Epidermal melanocyte (primary cell): ENCODE results near the gene RBP5.

ENCODE experiments used
- DNase-seq: peaks from one replicate; pipeline ENCODE4 v3.0.0; 2011; ENCODE audit warnings: low spot score; ENCODE audit not compliant: insufficient read length

The RBP5 gene

GRCh38 chr12:7075939-7076338 lies 52.8 kb downstream of the RBP5 start:
- DNase-seq: no peak

GRCh38 chr12:7075518-7075917 lies 53.2 kb downstream of the RBP5 start:
- DNase-seq: no peak

DNA sequence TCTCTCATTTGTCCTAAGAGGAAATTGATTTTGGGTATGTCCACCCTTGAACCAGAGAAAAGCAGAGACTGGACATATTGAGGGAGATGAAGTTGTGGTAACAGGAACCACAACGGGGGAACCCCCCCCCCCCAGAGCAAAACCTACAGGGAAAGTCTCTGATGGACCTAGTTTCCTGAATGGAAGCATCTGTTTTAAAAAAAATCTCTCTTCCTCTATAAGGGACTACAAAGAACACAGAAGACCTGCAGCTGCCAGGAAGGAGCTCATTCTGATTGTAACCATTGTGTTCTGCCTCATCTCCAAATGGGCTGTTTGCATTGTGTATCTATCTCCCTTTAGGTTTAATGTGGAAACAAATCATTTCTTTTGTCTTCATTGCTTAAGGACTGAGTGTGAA lies 54.7 kb downstream of the RBP5 start:
- no peak for DNase-seq
